WTC11 (cell line): Measurements from ENCODE around the gene FHIT. TPM values are rescaled to one million over a fixed set of nuclear protein-coding genes. Genes with fewer than 3 reads are reported as not detected.

Experiments
- ATAC-seq: fragments of 200-7000 bp; cut with Tn5 transposase; 2 replicates; pipeline ENCODE4 v1.10.0; 2021; ENCODE audit warnings: mild to moderate bottlenecking, moderate library complexity
- CTCF ChIA-PET: fragments of 300-600 bp; sonication (Branson Sonifier 250); formaldehyde crosslinking; loops from one replicate; lab custom pipeline; 2021; ENCODE audit warnings: antibody characterized with exemption; lab: Charles Lee
- POLR2A ChIA-PET: fragments of 350-600 bp; sonication (Branson Sonifier 250); formaldehyde crosslinking; loops from one replicate; lab custom pipeline; 2021; ENCODE audit warnings: antibody characterized with exemption; lab: Charles Lee
- DNase-seq: peaks from one replicate; pipeline ENCODE4 v3.0.0; 2021; ENCODE audit warnings: low spot score
- H3K27ac Mint-ChIP-seq: 2 replicates; pipeline ENCODE4 v1.8.0; 2021; ENCODE audit warnings: mixed read lengths
- H3K27me3 Mint-ChIP-seq: 2 replicates; pipeline ENCODE4 v1.8.0; 2021; ENCODE audit warnings: low read depth, mild to moderate bottlenecking, moderate library complexity, mixed read lengths
- H3K36me3 Mint-ChIP-seq: 2 replicates; pipeline ENCODE4 v1.8.0; 2021; ENCODE audit warnings: mixed read lengths
- H3K4me1 Mint-ChIP-seq: 2 replicates; pipeline ENCODE4 v1.8.0; 2022; ENCODE audit warnings: mixed read lengths
- H3K4me3 Mint-ChIP-seq: 2 replicates; pipeline ENCODE4 v1.8.0; 2021; ENCODE audit warnings: mild to moderate bottlenecking, moderate library complexity, mixed read lengths
- H3K9me3 Mint-ChIP-seq: 2 replicates; pipeline ENCODE4 v1.8.0; 2021; ENCODE audit warnings: mixed read lengths
- CBFB ChIP-seq: sonication (generic); formaldehyde crosslinking; IDR thresholded peaks from 2 replicates; pipeline ENCODE4 v1.8.1; 2022; ENCODE audit warnings: mild to moderate bottlenecking, low read depth, missing genetic modification reagents
- CREB1 ChIP-seq: sonication (generic); formaldehyde crosslinking; IDR thresholded peaks from 2 replicates; pipeline ENCODE4 v1.8.0; 2023; ENCODE audit warnings: mild to moderate bottlenecking, missing genetic modification reagents
- FOXK1 ChIP-seq: sonication (generic); formaldehyde crosslinking; IDR thresholded peaks from 2 replicates; pipeline ENCODE4 v1.8.0; 2022; ENCODE audit warnings: mild to moderate bottlenecking, moderate library complexity, missing genetic modification reagents
- JUN ChIP-seq: sonication (generic); formaldehyde crosslinking; IDR thresholded peaks from 2 replicates; pipeline ENCODE4 v1.8.0; 2023; ENCODE audit warnings: mild to moderate bottlenecking, missing genetic modification reagents
- NFE2L1 ChIP-seq: sonication (generic); formaldehyde crosslinking; IDR thresholded peaks from 2 replicates; pipeline ENCODE4 v1.8.1; 2023; ENCODE audit warnings: missing genetic modification reagents
- NR3C1 ChIP-seq: sonication (generic); formaldehyde crosslinking; conservative IDR thresholded peaks from 2 replicates; pipeline ENCODE4 v1.8.1; 2023; ENCODE audit warnings: low read depth, mild to moderate bottlenecking, missing genetic modification reagents
- RELA ChIP-seq: sonication (generic); formaldehyde crosslinking; IDR thresholded peaks from 2 replicates; pipeline ENCODE4 v1.8.1; 2022; ENCODE audit warnings: missing genetic modification reagents, mild to moderate bottlenecking, borderline replicate concordance
- SP1 ChIP-seq: sonication (generic); formaldehyde crosslinking; conservative IDR thresholded peaks from 2 replicates; pipeline ENCODE4 v1.8.1; 2022; ENCODE audit warnings: missing genetic modification reagents
- TCF7 ChIP-seq: sonication (generic); formaldehyde crosslinking; IDR thresholded peaks from 2 replicates; pipeline ENCODE4 v1.8.0; 2022; ENCODE audit warnings: mild to moderate bottlenecking, low read depth, missing genetic modification reagents, moderate library complexity
- ZNF232 ChIP-seq: sonication (generic); formaldehyde crosslinking; IDR thresholded peaks from 2 replicates; pipeline ENCODE4 v1.8.0; 2022; ENCODE audit warnings: mild to moderate bottlenecking, missing genetic modification reagents
- ZNF263 ChIP-seq: sonication (generic); formaldehyde crosslinking; IDR thresholded peaks from 2 replicates; pipeline ENCODE4 v1.8.1; 2022; ENCODE audit warnings: low read depth, mild to moderate bottlenecking, moderate library complexity, missing genetic modification reagents
- ZNF317 ChIP-seq: sonication (generic); formaldehyde crosslinking; IDR thresholded peaks from 2 replicates; pipeline ENCODE4 v1.8.1; 2023; ENCODE audit warnings: low read depth, mild to moderate bottlenecking, moderate library complexity, missing genetic modification reagents, borderline replicate concordance
- ZNF671 ChIP-seq: fragments of 250-450 bp; sonication (Bioruptor Pico); IDR thresholded peaks from 2 replicates; pipeline ENCODE4 v1.8.0; 2021; ENCODE audit warnings: mild to moderate bottlenecking
- total RNA-seq: library from RNA; stranded (reverse); gene quantifications from 3 replicates; pipeline ENCODE4 v1.2.3, GENCODE V29; 2021
- TF ChIP-seq, protein P1 (sequence below): fragments of 250-450 bp; sonication (Bioruptor Pico); IDR thresholded peaks from 2 replicates; pipeline ENCODE4 v1.8.0; 2021; ENCODE audit warnings: mild to moderate bottlenecking
- TF ChIP-seq, protein P2 (sequence below): sonication (generic); formaldehyde crosslinking; IDR thresholded peaks from 2 replicates; pipeline ENCODE4 v1.8.0; 2022; ENCODE audit warnings: mild to moderate bottlenecking, missing genetic modification reagents
- TF ChIP-seq, protein P3 (sequence below): sonication (generic); formaldehyde crosslinking; IDR thresholded peaks from 2 replicates; pipeline ENCODE4 v1.8.1; 2023; ENCODE audit warnings: mild to moderate bottlenecking, missing genetic modification reagents, moderate library complexity
- TF ChIP-seq, protein P4 (sequence below): sonication (generic); formaldehyde crosslinking; conservative IDR thresholded peaks from 2 replicates; pipeline ENCODE4 v1.8.1; 2023; ENCODE audit warnings: mild to moderate bottlenecking, low read depth, missing genetic modification reagents, moderate library complexity
- TF ChIP-seq, protein P5 (sequence below): fragments of 200-600 bp; IDR thresholded peaks from 2 replicates; pipeline ENCODE4 v1.8.0; 2022; ENCODE audit warnings: antibody characterized with exemption

Gene FHIT
- total RNA-seq, 1 experiment from 2014 or later: 2.6 TPM

DNA sequence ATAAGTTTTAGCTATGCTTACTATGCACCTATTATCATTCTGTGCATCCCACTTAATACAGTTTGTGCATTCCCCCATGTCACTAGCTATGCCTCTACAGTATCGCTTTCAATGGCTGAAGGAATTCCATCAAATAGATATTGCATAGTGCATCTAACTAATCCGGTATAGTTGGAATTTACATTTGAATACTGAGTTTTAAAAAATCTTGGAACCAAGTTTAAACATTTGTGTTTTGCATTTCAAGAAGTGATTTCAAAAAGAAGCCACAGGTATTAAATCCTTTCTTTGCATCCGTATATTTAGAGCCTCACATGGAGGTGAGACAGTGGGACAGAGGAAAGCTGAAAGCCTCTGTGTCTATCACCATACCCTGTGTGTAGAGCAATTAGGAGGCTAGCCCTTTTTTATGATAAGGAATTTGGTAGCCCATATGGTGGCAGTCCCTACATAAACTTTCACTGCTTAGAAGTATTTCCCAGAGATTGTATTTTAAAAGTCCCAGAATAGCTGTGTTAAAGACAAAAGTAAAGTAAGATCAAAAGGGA lies 1241.2 kb downstream of the FHIT start (continued):
- TF ChIP-seq CREB1 (CRISPR knock-in tag) (no peak), ZNF263 (no peak), CBFB (CRISPR knock-in tag) (no peak)
- TF ChIP-seq, protein P1, sequence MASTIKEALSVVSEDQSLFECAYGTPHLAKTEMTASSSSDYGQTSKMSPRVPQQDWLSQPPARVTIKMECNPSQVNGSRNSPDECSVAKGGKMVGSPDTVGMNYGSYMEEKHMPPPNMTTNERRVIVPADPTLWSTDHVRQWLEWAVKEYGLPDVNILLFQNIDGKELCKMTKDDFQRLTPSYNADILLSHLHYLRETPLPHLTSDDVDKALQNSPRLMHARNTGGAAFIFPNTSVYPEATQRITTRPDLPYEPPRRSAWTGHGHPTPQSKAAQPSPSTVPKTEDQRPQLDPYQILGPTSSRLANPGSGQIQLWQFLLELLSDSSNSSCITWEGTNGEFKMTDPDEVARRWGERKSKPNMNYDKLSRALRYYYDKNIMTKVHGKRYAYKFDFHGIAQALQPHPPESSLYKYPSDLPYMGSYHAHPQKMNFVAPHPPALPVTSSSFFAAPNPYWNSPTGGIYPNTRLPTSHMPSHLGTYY (CRISPR knock-in tag): no peak

DNA sequence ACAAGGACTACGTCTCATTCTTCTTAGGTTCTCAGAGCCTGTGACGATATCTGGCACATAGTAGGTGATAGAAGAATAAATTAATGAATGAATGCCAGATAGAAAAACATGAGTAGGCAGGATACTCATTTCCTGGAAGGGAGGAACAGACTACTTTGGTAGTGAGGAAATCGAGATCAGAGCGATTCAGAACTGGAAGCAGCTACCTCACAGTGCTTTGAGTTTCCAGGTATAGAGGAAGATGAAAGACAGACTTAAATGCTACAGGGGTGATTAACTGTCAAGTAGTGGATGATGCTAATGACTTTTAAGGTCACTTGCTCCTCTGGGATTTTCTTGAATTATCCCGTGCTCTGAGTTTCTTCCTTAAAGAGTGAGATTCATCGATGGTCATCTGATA lies 1249.9 kb downstream of the FHIT start:
- Mint-ChIP-seq H3K9me3 (peaks cover 10% of the 10 kb centered on the region; the same call in 1 of the 2 replicates), H3K4me3 (no peak overlapping the region), H3K4me1 (peaks cover 26% of the 10 kb centered on the region), H3K36me3 (no peaks in the 10 kb centered on the region), H3K27ac (no peak overlapping the region), H3K27me3 (no peaks in the 10 kb centered on the region)
- DNase-seq: no peak
- no peak for TF ChIP-seq CREB1 (CRISPR knock-in tag)
- TF ChIP-seq ZNF232 (CRISPR knock-in tag): no peak
- no peak for TF ChIP-seq JUN
- TF ChIP-seq NR3C1 (CRISPR knock-in tag): no peak
- TF ChIP-seq, protein P2, sequence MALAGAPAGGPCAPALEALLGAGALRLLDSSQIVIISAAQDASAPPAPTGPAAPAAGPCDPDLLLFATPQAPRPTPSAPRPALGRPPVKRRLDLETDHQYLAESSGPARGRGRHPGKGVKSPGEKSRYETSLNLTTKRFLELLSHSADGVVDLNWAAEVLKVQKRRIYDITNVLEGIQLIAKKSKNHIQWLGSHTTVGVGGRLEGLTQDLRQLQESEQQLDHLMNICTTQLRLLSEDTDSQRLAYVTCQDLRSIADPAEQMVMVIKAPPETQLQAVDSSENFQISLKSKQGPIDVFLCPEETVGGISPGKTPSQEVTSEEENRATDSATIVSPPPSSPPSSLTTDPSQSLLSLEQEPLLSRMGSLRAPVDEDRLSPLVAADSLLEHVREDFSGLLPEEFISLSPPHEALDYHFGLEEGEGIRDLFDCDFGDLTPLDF: no peak
- no peak for TF ChIP-seq NFE2L1 (CRISPR knock-in tag)
- TF ChIP-seq, protein P3, sequence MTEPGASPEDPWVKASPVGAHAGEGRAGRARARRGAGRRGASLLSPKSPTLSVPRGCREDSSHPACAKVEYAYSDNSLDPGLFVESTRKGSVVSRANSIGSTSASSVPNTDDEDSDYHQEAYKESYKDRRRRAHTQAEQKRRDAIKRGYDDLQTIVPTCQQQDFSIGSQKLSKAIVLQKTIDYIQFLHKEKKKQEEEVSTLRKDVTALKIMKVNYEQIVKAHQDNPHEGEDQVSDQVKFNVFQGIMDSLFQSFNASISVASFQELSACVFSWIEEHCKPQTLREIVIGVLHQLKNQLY (CRISPR knock-in tag): no peak
- TF ChIP-seq, protein P4, sequence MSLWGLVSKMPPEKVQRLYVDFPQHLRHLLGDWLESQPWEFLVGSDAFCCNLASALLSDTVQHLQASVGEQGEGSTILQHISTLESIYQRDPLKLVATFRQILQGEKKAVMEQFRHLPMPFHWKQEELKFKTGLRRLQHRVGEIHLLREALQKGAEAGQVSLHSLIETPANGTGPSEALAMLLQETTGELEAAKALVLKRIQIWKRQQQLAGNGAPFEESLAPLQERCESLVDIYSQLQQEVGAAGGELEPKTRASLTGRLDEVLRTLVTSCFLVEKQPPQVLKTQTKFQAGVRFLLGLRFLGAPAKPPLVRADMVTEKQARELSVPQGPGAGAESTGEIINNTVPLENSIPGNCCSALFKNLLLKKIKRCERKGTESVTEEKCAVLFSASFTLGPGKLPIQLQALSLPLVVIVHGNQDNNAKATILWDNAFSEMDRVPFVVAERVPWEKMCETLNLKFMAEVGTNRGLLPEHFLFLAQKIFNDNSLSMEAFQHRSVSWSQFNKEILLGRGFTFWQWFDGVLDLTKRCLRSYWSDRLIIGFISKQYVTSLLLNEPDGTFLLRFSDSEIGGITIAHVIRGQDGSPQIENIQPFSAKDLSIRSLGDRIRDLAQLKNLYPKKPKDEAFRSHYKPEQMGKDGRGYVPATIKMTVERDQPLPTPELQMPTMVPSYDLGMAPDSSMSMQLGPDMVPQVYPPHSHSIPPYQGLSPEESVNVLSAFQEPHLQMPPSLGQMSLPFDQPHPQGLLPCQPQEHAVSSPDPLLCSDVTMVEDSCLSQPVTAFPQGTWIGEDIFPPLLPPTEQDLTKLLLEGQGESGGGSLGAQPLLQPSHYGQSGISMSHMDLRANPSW: no peak
- TF ChIP-seq SP1 (CRISPR knock-in tag): no peak
- TF ChIP-seq RELA (CRISPR knock-in tag): no peak
- ChIA-PET POLR2A (no interaction called here), CTCF (no interaction called here)
- ATAC-seq: no peak

DNA sequence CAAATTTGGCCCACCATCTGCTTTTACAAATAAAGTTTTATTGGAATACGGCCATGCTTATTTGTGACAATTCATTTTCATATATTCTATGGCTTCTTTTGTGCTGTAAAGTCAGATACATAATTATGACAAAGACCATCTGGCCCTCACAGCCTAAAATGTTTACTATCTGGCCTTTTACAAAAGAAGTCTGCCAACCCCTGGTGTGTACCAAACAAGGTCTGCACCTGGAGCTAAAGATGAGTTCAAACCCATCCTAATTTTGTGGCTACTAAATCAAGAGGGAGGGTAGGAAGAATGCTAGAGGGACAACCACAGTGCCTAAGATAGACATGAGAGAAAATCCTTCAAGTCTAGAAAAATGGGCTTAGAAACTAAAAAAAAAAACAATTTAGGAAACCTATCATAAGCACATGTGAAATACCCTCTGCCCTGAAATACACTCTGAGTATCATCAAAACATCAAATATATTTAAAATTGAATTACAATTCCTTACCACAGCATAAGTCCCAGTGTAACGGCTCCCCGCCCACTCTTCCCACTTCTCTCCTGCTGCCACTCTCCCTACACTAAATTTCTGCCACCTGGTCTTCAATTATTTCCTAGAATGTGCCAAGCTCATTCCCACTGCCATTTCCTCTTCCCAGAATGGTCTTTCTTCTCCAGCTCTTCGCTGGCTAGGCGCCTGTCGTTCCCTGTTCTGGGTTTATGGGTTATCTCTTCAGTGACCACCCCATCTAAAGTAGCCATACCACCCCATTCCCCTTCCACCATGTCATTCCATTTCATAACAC lies 1250.7 kb downstream of the FHIT start:
- H3K4me3 Mint-ChIP-seq: no peak overlapping the region
- no peak for TF ChIP-seq FOXK1 (CRISPR knock-in tag)
- TF ChIP-seq, protein P5, sequence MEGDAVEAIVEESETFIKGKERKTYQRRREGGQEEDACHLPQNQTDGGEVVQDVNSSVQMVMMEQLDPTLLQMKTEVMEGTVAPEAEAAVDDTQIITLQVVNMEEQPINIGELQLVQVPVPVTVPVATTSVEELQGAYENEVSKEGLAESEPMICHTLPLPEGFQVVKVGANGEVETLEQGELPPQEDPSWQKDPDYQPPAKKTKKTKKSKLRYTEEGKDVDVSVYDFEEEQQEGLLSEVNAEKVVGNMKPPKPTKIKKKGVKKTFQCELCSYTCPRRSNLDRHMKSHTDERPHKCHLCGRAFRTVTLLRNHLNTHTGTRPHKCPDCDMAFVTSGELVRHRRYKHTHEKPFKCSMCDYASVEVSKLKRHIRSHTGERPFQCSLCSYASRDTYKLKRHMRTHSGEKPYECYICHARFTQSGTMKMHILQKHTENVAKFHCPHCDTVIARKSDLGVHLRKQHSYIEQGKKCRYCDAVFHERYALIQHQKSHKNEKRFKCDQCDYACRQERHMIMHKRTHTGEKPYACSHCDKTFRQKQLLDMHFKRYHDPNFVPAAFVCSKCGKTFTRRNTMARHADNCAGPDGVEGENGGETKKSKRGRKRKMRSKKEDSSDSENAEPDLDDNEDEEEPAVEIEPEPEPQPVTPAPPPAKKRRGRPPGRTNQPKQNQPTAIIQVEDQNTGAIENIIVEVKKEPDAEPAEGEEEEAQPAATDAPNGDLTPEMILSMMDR: no peak
- TF ChIP-seq NFE2L1 (CRISPR knock-in tag): no peak
- no peak for TF ChIP-seq ZNF671 (CRISPR knock-in tag)
- TF ChIP-seq ZNF317: no peak
- no peak for TF ChIP-seq TCF7 (CRISPR knock-in tag)
- TF ChIP-seq, all 79 proteins: peak for 0
- Mint-ChIP-seq H3K4me1 (peaks cover 26% of the 10 kb centered on the region), H3K27ac (no peak overlapping the region), H3K9me3 (peaks cover 10% of the 10 kb centered on the region; the same call in 1 of the 2 replicates), H3K27me3 (no peaks in the 10 kb centered on the region), H3K36me3 (no peaks in the 10 kb centered on the region)
- CTCF ChIA-PET: no interaction called here
- POLR2A ChIA-PET: no interaction called here
- no peak for DNase-seq
- ATAC-seq: no peak
